Small intestine (tissue), 7 donors: ENCODE measurements around the gene SERPINB12. TPM values are rescaled to one million over a fixed set of nuclear protein-coding genes. Genes with fewer than 3 reads are reported as not detected.

ENCODE experiments used
- DNase-seq, 2 donors: peaks; one replicate each; pipeline versions ENCODE4 v3.0.0 to v3.0.0-alpha.2; 2013
- FAIRE-seq: peaks from 2 replicates; lab custom pipeline; 2012; peaks lifted over from hg19 to GRCh38; lab: Jason Lieb, UNC
- H3K27ac ChIP-seq, 3 donors: one replicate each; pipeline ENCODE4 v1.5.1; 2013; ENCODE audit warnings: low read length in 2 of 3, mild to moderate bottlenecking in 2 of 3, control low read depth in 1 of 3, inconsistent platforms in 1 of 3, low read depth in 1 of 3, moderate library complexity in 1 of 3
- H3K27me3 ChIP-seq, 3 donors: one replicate each; pipeline ENCODE4 v1.6.1; 2013; ENCODE audit warnings: low read length in 3 of 3, inconsistent platforms in 1 of 3; ENCODE audit not compliant: control insufficient read depth in 3 of 3, insufficient read depth in 3 of 3
- H3K36me3 ChIP-seq, 3 donors: one replicate each; pipeline ENCODE4 v1.6.1; 2013; ENCODE audit warnings: low read length in 3 of 3, inconsistent platforms in 1 of 3, low read depth in 1 of 3, mild to moderate bottlenecking in 1 of 3, moderate library complexity in 1 of 3; ENCODE audit not compliant: control insufficient read depth in 3 of 3, insufficient read depth in 2 of 3
- H3K4me1 ChIP-seq, 3 donors: one replicate each; pipeline ENCODE4 v1.6.1; 2013; ENCODE audit warnings: low read length in 2 of 3, inconsistent platforms in 1 of 3, low read depth in 1 of 3, mild to moderate bottlenecking in 1 of 3, moderate library complexity in 1 of 3; ENCODE audit not compliant: control insufficient read depth in 3 of 3, insufficient read depth in 2 of 3
- H3K4me3 ChIP-seq, 3 donors: one replicate each; pipeline ENCODE4 v1.5.1; 2013; ENCODE audit warnings: low read length in 3 of 3, control low read depth in 1 of 3, inconsistent platforms in 1 of 3, low read depth in 1 of 3, mild to moderate bottlenecking in 1 of 3, moderate library complexity in 1 of 3
- H3K9me3 ChIP-seq, 2 donors: one replicate each; pipeline ENCODE4 v1.6.1; 2013; ENCODE audit warnings: low read depth in 1 of 2, low read length in 1 of 2; ENCODE audit not compliant: control insufficient read depth in 2 of 2, insufficient read depth in 1 of 2
- WGBS, 3 donors: extraction: QIAGEN DNeasy Blood & Tissue Kit; methylation state at CpG; one replicate each; pipeline ENCODE4 v1.1.7; 2013; 5-methylcytosine and 5-hydroxymethylcytosine counted together
- polyA plus RNA-seq, 4 donors: library from polyadenylated mRNA; stranded (reverse) in 3 of 4; unstranded in 1 of 4; fragments of 200-250 nt in 3 of 4; fragments of 120-200 nt in 1 of 4; gene quantifications; one replicate each; pipeline versions ENCODE4 v1.2.1 to v1.2.3, GENCODE V29; 2013
- donor health status: healthy with polysubstance abuse.
- donor health status: control.
- donor health status: control.
- donor health status: Bipolar disorder and iron deficiency.
- donor health status: healthy.

The SERPINB12 gene
- polyA plus RNA-seq, 4 donors: not detected

DNA sequence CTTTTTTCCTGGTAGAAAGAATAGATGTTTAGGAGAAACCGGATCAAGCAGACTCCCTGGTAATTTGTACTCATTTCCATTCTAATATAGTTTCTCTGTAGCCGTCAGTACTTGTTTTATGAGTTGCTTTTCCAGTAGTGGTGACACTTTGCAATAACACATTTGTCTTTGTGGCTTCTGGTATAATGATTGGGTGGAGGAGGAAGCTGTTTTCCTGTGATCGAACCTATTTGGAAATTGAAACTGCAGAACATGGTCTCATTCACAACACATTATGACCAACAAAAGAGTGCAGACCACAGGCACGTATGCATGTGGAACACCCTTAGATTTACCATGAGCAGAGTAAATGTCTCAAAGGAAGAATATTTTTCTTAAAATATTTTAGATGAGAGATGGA is 7.6 kb upstream of the SERPINB12 start:
- Histone ChIP-seq H3K27me3 (no peaks in the 10 kb centered on the region), H3K9me3 (no peaks in the 10 kb centered on the region), H3K4me1 (no peaks in the 10 kb centered on the region), H3K4me3 (no peak overlapping the region), H3K36me3 (no peaks in the 10 kb centered on the region), H3K27ac (no peak overlapping the region)
- DNase-seq (no peak), FAIRE-seq (no peak)
- WGBS, 3 donors: 41 to 59% (median 50%) methylated on average over 4 of the region's 4 CpGs

DNA sequence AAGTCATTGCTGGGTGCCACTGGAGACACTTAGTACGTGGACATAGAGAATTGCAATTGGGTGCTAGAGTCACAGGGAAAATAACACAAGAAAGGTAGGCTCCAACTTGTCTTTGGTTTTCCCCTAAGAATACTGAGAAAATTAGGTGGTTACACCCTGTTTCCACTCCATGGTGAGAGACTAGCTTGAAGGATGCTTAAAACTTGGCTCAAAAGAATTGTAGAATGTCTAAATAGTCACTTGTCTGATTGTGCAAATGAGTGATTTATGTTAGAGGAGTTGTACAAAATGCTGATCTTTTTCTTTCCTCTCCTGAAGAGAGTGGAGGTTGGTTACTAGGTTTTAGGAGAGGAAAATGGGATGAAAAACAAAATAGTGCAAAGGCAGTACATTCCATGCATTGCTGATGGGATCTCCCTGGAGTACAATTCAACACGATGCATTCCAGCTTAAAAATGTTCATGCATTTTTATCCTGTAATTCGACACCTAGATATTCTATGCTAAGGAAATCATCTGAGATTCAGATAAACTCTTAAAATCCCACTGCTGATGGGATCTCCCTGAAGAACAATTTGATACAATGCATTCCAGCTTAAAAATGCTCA is 2.2 kb upstream of the SERPINB12 start:
- Histone ChIP-seq H3K27ac (no peak overlapping the region), H3K9me3 (no peaks in the 10 kb centered on the region), H3K36me3 (no peaks in the 10 kb centered on the region), H3K4me1 (no peaks in the 10 kb centered on the region), H3K27me3 (no peaks in the 10 kb centered on the region), H3K4me3 (no peak overlapping the region)
- FAIRE-seq: no peak
- 52 to 55% (median 55%) methylated on average over 3 of the region's 3 CpGs for WGBS, 3 donors
- no peak for DNase-seq

DNA sequence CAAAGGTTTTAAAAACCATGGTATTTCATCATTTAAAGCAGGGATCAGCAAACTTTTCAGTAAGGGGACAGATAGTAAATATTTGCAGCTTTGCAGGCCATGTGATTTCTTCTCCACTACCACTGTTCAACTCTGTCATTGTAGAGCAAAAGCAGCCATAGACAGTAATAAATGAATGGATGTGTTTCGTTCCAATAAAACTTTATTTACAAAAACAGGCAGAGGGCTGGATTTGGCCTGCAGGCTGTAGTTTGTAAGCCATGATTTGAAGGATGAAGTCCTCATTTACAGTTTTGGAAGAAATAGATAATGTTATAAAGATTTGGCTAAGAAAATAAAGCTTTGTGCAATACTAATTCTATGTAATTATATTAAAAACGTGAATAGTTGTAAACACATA is 1.8 kb downstream of the SERPINB12 start:
- no peak for FAIRE-seq

DNA sequence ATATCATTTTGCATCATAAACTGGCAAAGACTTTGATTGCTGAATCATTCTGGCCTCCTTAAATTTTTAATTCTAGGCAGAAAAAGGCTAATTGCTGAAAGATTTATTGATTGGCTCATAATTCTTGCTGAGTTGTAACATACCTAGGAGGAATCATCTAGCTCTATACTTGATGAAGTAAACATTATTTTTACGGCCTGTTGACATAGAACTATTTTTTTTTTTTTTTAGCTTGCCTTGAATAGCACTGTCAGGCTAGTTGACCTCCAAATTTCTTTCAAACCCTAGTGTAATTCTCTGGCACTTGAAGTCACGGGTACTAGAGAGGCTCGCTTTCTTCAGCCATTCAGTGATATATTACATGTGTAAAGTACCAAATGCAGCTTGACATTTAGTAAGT is 2.8 kb downstream of the SERPINB12 start:
- FAIRE-seq: no peak
- no peaks in the 10 kb centered on the region for H3K27me3 ChIP-seq
- 73 to 82% (median 74%) methylated on average over 3 of the region's 3 CpGs for WGBS, 3 donors
- no peak overlapping the region for H3K4me3 ChIP-seq
- H3K9me3 ChIP-seq: no peaks in the 10 kb centered on the region
- H3K36me3 ChIP-seq: no peaks in the 10 kb centered on the region
- DNase-seq: no peak
- H3K4me1 ChIP-seq: no peaks in the 10 kb centered on the region
- no peak overlapping the region for H3K27ac ChIP-seq

More for the DNA sequence above, 1.8 kb downstream of the SERPINB12 start:
- Histone ChIP-seq H3K4me1 (no peaks in the 10 kb centered on the region), H3K36me3 (no peaks in the 10 kb centered on the region), H3K27ac (no peak overlapping the region), H3K27me3 (no peaks in the 10 kb centered on the region), H3K4me3 (no peak overlapping the region), H3K9me3 (no peaks in the 10 kb centered on the region)
- WGBS, 3 donors: 62 to 83% (median 82%) methylated on average over 2 of the region's 2 CpGs
- no peak for DNase-seq

DNA sequence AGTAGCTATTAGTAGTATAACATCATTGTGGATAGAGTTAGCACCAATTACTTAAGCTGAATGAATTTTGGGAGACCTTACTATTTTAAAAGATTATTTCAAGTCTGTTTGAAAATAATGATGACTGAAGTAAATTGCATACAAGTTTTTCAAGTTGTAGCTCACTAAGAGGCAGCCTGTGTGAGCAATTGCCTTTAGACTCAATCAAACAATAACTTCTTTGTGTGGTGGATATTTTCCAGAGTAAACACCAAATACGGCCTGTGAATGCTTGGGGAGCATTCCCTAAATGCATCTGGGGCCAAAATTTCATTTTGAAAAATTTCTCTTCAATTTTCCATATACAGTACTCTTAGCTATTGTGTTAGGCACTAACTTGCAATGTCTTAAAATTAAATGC is 7.9 kb downstream of the SERPINB12 start:
- no peak for FAIRE-seq
- no peak for DNase-seq
- Histone ChIP-seq H3K4me1 (no peaks in the 10 kb centered on the region), H3K36me3 (no peaks in the 10 kb centered on the region), H3K9me3 (no peaks in the 10 kb centered on the region), H3K27me3 (no peaks in the 10 kb centered on the region), H3K27ac (no peak overlapping the region), H3K4me3 (no peak overlapping the region)
- WGBS, 3 donors: 11 to 42% (median 15%) methylated on average over 1 of the region's 1 CpG

- DNase-seq: no peak
- no peak overlapping the region for H3K4me3 ChIP-seq
- H3K36me3 ChIP-seq: no peaks in the 10 kb centered on the region
- no peaks in the 10 kb centered on the region for H3K4me1 ChIP-seq
- H3K27me3 ChIP-seq: peaks cover 0 to 3% (median 0%) of the 10 kb centered on the region in 3 donors
- 72 to 85% (median 78%) methylated on average over 3 of the region's 3 CpGs for WGBS, 3 donors
- H3K9me3 ChIP-seq: no peaks in the 10 kb centered on the region
- H3K27ac ChIP-seq: no peak overlapping the region
- FAIRE-seq: no peak
Measured at GRCh38 chr18:63551769-63552168, 9.6 kb downstream of the SERPINB12 start.

GRCh38 chr18:63552581-63552980 is 10.4 kb downstream of the SERPINB12 start:
- Histone ChIP-seq H3K27ac (no peak overlapping the region), H3K4me1 (no peaks in the 10 kb centered on the region), H3K36me3 (no peaks in the 10 kb centered on the region), H3K9me3 (no peaks in the 10 kb centered on the region), H3K27me3 (peaks cover 0 to 3% (median 1%) of the 10 kb centered on the region in 3 donors), H3K4me3 (no peak overlapping the region)
- no peak for FAIRE-seq
- 89 to 93% (median 92%) methylated on average over 2 of the region's 2 CpGs for WGBS, 3 donors
- no peak for DNase-seq

GRCh38 chr18:63553081-63553480 is 10.9 kb downstream of the SERPINB12 start:
- H3K27ac ChIP-seq: no peak overlapping the region
- DNase-seq: peak in 1 of 2 donors; percentile 2
- 14 to 19% (median 15%) methylated on average over 1 of the region's 1 CpG for WGBS, 3 donors
- H3K36me3 ChIP-seq: no peaks in the 10 kb centered on the region
- no peak overlapping the region for H3K4me3 ChIP-seq
- no peak for FAIRE-seq
- H3K27me3 ChIP-seq: peaks cover 0 to 3% (median 2%) of the 10 kb centered on the region in 3 donors
- no peaks in the 10 kb centered on the region for H3K4me1 ChIP-seq
- no peaks in the 10 kb centered on the region for H3K9me3 ChIP-seq
